IMR-90 (cell line): ENCODE data around the gene MARK4. TPM values are rescaled to one million over a fixed set of nuclear protein-coding genes. Genes with fewer than 3 reads are reported as not detected.

Experiments used
- ATAC-seq: fragments of 200-7000 bp; cut with Tn5 transposase; 2 replicates; pipeline ENCODE4 v1.9.1; 2020; ENCODE audit warnings: low read depth, mild to moderate bottlenecking, moderate library complexity
- BruUV-seq: library from RNA; stranded (reverse); fragments of 400-500 nt; replicated peaks from 2 replicates; lab custom pipeline; 2021; lab: Mats Ljungman, UMichigan
- CTCF ChIA-PET: fragments of 300-600 bp; formaldehyde crosslinking; extraction: SDS; loops from one replicate; lab custom pipeline; 2021; ENCODE audit warnings: antibody characterized with exemption; lab: Yijun Ruan, JAX
- POLR2A ChIA-PET: fragments of 300-600 bp; sonication (Branson Sonifier 250); formaldehyde crosslinking; loops from one replicate; lab custom pipeline; 2022; ENCODE audit warnings: antibody characterized with exemption; ENCODE audit not compliant: unreplicated experiment; lab: Charles Lee
- DNase-seq: peaks from one replicate; pipeline ENCODE4 v3.0.0; 2013
- H2AFZ ChIP-seq: replicated peaks from 2 replicates; pipeline ENCODE3; 2013; ENCODE audit warnings: low read length, mild to moderate bottlenecking; ENCODE audit not compliant: poor library complexity
- H2AK5ac ChIP-seq: 2 replicates; pipeline ENCODE4 v1.6.1; 2013; ENCODE audit warnings: low read depth, low read length, inconsistent platforms
- H2AK9ac ChIP-seq: replicated peaks from 2 replicates; pipeline ENCODE3; 2013; ENCODE audit warnings: mild to moderate bottlenecking, low read depth, low read length, moderate library complexity; ENCODE audit not compliant: poor library complexity
- H2BK120ac ChIP-seq: 2 replicates; pipeline ENCODE4 v1.6.1; 2013; ENCODE audit warnings: low read depth, low read length, inconsistent platforms
- H2BK15ac ChIP-seq: 3 replicates; pipeline ENCODE4 v1.6.1; 2013; ENCODE audit warnings: low read depth, low read length, inconsistent platforms
- H2BK20ac ChIP-seq: 2 replicates; pipeline ENCODE4 v1.6.1; 2013; ENCODE audit warnings: low read depth, mild to moderate bottlenecking, inconsistent platforms, low read length, moderate library complexity
- H2BK5ac ChIP-seq: 2 replicates; pipeline ENCODE4 v1.6.1; 2013; ENCODE audit warnings: mild to moderate bottlenecking, low read depth, low read length, inconsistent platforms; ENCODE audit not compliant: poor library complexity, severe bottlenecking
- H3K14ac ChIP-seq: replicated peaks from 2 replicates; pipeline ENCODE4 v1.6.1; 2013; ENCODE audit warnings: low read depth, low read length, inconsistent platforms
- H3K18ac ChIP-seq: 2 replicates; pipeline ENCODE4 v1.6.1; 2013; ENCODE audit warnings: low read depth, low read length, control low read depth
- H3K23ac ChIP-seq: 2 replicates; pipeline ENCODE4 v1.6.1; 2013; ENCODE audit warnings: low read depth, low read length, inconsistent platforms
- H3K27ac ChIP-seq: 2 replicates; pipeline ENCODE4 v1.5.1; 2013; ENCODE audit warnings: mild to moderate bottlenecking, control low read depth, low read length; ENCODE audit not compliant: insufficient read depth
- H3K27me3 ChIP-seq: 2 replicates; pipeline ENCODE4 v1.6.1; 2013; ENCODE audit warnings: low read length; ENCODE audit not compliant: control insufficient read depth, insufficient read depth
- H3K36me3 ChIP-seq: 2 replicates; pipeline ENCODE4 v1.6.1; 2013; ENCODE audit warnings: low read length, mixed read lengths; ENCODE audit not compliant: control insufficient read depth, insufficient read depth
- H3K4ac ChIP-seq: 2 replicates; pipeline ENCODE4 v1.6.1; 2013; ENCODE audit warnings: low read depth, low read length, inconsistent platforms
- H3K4me1 ChIP-seq: 2 replicates; pipeline ENCODE4 v1.6.1; 2013; ENCODE audit warnings: low read length, mixed read lengths; ENCODE audit not compliant: control insufficient read depth, insufficient read depth
- H3K4me2 ChIP-seq: 2 replicates; pipeline ENCODE4 v1.6.1; 2013; ENCODE audit warnings: low read depth, mild to moderate bottlenecking, control low read depth, low read length, moderate library complexity
- H3K4me3 ChIP-seq: 2 replicates; pipeline ENCODE4 v1.5.1; 2013; ENCODE audit warnings: low read depth, mild to moderate bottlenecking, control low read depth, low read length, moderate library complexity; ENCODE audit not compliant: insufficient read depth
- H3K56ac ChIP-seq: 2 replicates; pipeline ENCODE4 v1.6.1; 2013; ENCODE audit warnings: low read length, inconsistent platforms; ENCODE audit not compliant: insufficient read depth; ENCODE audit errors: extremely low read depth
- H3K79me1 ChIP-seq, 2 experiments: 2 replicates each; pipeline ENCODE4 v1.6.1; 2013; ENCODE audit warnings: low read length in 2 of 2, inconsistent platforms in 1 of 2, low read depth in 1 of 2
- H3K9ac ChIP-seq: 2 replicates; pipeline ENCODE4 v1.6.1; 2013; ENCODE audit warnings: low read depth, low read length, control low read depth
- H3K9me1 ChIP-seq: 2 replicates; pipeline ENCODE4 v1.6.1; 2013; ENCODE audit warnings: low read length, inconsistent platforms; ENCODE audit not compliant: insufficient read depth
- H3K9me3 ChIP-seq: 2 replicates; pipeline ENCODE4 v1.6.1; 2013; ENCODE audit warnings: low read length; ENCODE audit not compliant: control insufficient read depth, insufficient read depth
- H4K20me1 ChIP-seq: 2 replicates; pipeline ENCODE4 v1.6.1; 2013; ENCODE audit warnings: low read length, inconsistent platforms; ENCODE audit not compliant: insufficient read depth
- H4K5ac ChIP-seq: 2 replicates; pipeline ENCODE4 v1.6.1; 2013; ENCODE audit warnings: mild to moderate bottlenecking, low read depth, low read length, control low read depth
- H4K8ac ChIP-seq, 2 experiments: 2 replicates each; pipeline ENCODE4 v1.6.1; 2013; ENCODE audit warnings: low read depth in 2 of 2, low read length in 2 of 2, control low read depth in 1 of 2, inconsistent platforms in 1 of 2
- H4K91ac ChIP-seq: 2 replicates; pipeline ENCODE4 v1.6.1; 2013; ENCODE audit warnings: low read depth, low read length, inconsistent platforms; ENCODE audit not compliant: insufficient read depth
- CEBPB ChIP-seq: IDR thresholded peaks from 2 replicates; pipeline ENCODE4 v1.6.1; 2012; ENCODE audit warnings: low read depth, low read length, improper control_type of control experiment
- CTCF ChIP-seq: conservative IDR thresholded peaks from 2 replicates; pipeline ENCODE4 v1.5.1; 2012; ENCODE audit warnings: mild to moderate bottlenecking, low read depth, low read length, improper control_type of control experiment
- ELK1 ChIP-seq: fragments of 150-350 bp; IDR thresholded peaks from 2 replicates; pipeline ENCODE4 v1.6.1; 2016; ENCODE audit warnings: low read depth, mild to moderate bottlenecking, low read length, moderate library complexity, borderline replicate concordance
- FOS ChIP-seq: fragments of 150-350 bp; IDR thresholded peaks from 2 replicates; pipeline ENCODE4 v1.6.1; 2016; ENCODE audit warnings: low read depth, low read length
- MAFK ChIP-seq: IDR thresholded peaks from 2 replicates; pipeline ENCODE4 v1.6.1; 2012; ENCODE audit warnings: low read depth, low read length, improper control_type of control experiment
- MAZ ChIP-seq: IDR thresholded peaks from 2 replicates; pipeline ENCODE4 v1.6.1; 2012; ENCODE audit warnings: low read depth, mild to moderate bottlenecking, low read length, improper control_type of control experiment, moderate library complexity, borderline replicate concordance
- MXI1 ChIP-seq: IDR thresholded peaks from 2 replicates; pipeline ENCODE4 v1.6.1; 2012; ENCODE audit warnings: low read depth, mild to moderate bottlenecking, low read length, moderate library complexity, borderline replicate concordance
- NFE2L2 ChIP-seq: fragments of 150-350 bp; IDR thresholded peaks from 2 replicates; pipeline ENCODE4 v1.6.1; 2016; ENCODE audit warnings: low read depth, mild to moderate bottlenecking, low read length
- POLR2A ChIP-seq: IDR thresholded peaks from 2 replicates; pipeline ENCODE4 v1.6.1; 2012; ENCODE audit warnings: mild to moderate bottlenecking, low read depth, low read length
- RAD21 ChIP-seq: IDR thresholded peaks from 2 replicates; pipeline ENCODE4 v1.6.1; 2012; ENCODE audit warnings: low read length, improper control_type of control experiment
- RFX5 ChIP-seq: IDR thresholded peaks from 2 replicates; pipeline ENCODE4 v1.8.0; 2012; ENCODE audit warnings: low read depth, mild to moderate bottlenecking, low read length, moderate library complexity
- SMC3 ChIP-seq: fragments of 150-350 bp; IDR thresholded peaks from 2 replicates; pipeline ENCODE4 v1.6.1; 2016; ENCODE audit warnings: low read depth, mild to moderate bottlenecking, antibody characterized with exemption, low read length, moderate library complexity
- WGBS, 2 experiments: methylation state at CpG; one replicate each; pipeline versions ENCODE4 v1.1.5 to v1.1.7; 2013; ENCODE audit warnings: missing lambda C conversion rate in 2 of 2; ENCODE audit not compliant: insufficient read length in 1 of 2; ENCODE audit errors: extremely low coverage in 2 of 2; 5-methylcytosine and 5-hydroxymethylcytosine counted together
- dilution Hi-C: fragments of 300-500 bp; cut with HindIII; formaldehyde crosslinking; loops from one replicate; pipeline ENCODE4 v1.14.3; 2018; ENCODE audit warnings: low sequenced_read_pairs; ENCODE audit not compliant: unreplicated experiment
- in situ Hi-C: fragments of 300-500 bp; cut with MboI; formaldehyde crosslinking; loops from 3 replicates; pipeline ENCODE4 v1.14.3; 2019; ENCODE audit warnings: low sequenced_read_pairs, inconsistent platforms, mixed read lengths
- intact Hi-C: fragments of 100-400 bp; cut with micrococcal nuclease; formaldehyde crosslinking; loops from 2 replicates; pipeline ENCODE4 v1.10.0; 2022
- polyA plus RNA-seq, 3 experiments: library from polyadenylated mRNA; depleted of rRNA; stranded (reverse); fragments of >200 nt; gene quantifications; 2 replicates each; pipeline ENCODE4 v1.2.3, GENCODE V29; 2012; ENCODE audit warnings: low replicate concordance in 1 of 3
- total RNA-seq: library from RNA; depleted of rRNA; stranded (reverse); fragments of >200 nt; gene quantifications from 2 replicates; pipeline ENCODE4 v1.2.3, GENCODE V29; 2012
- TF ChIP-seq, protein P1 (sequence below): fragments of 150-350 bp; IDR thresholded peaks from 2 replicates; pipeline ENCODE4 v1.6.1; 2017; ENCODE audit warnings: mild to moderate bottlenecking, antibody characterized with exemption, low read length, low read depth

The MARK4 gene
- total and polyA plus RNA-seq, 2 of the 4 experiments (the other 2 are of a cell fraction), result 11.3 to 20.7 TPM

GRCh38 chr19:45213031-45213430, 38.0 kb upstream of the MARK4 start:
- no peak for ATAC-seq
- Histone ChIP-seq H2BK15ac (no peak overlapping the region), H2BK5ac (no peak overlapping the region), H4K5ac (no peak overlapping the region), H3K18ac (no peak overlapping the region), H4K8ac (no peak overlapping the region), H3K23ac (no peak overlapping the region), H2AK9ac (no peak overlapping the region), H3K4ac (no peak overlapping the region), H3K9me1 (no peaks in the 10 kb centered on the region), H4K91ac (no peak overlapping the region), H3K14ac (no peak overlapping the region), H2AK5ac (no peak overlapping the region), H3K4me3 (no peak overlapping the region), H3K79me1 (no peaks in the 10 kb centered on the region), H3K4me2 (no peak overlapping the region), H3K4me1 (peaks cover 3% of the 10 kb centered on the region; the same call in 1 of the 2 replicates), H2BK20ac (no peak overlapping the region), H3K9me3 (no peaks in the 10 kb centered on the region), H2AFZ (no peak overlapping the region), H4K20me1 (no peaks in the 10 kb centered on the region), H2BK120ac (no peak overlapping the region), H3K27me3 (peaks cover 50% of the 10 kb centered on the region), H3K36me3 (no peaks in the 10 kb centered on the region), H3K27ac (no peak overlapping the region), H3K56ac (no peak overlapping the region), H3K9ac (no peak overlapping the region)
- DNase-seq, result no peak
- intact Hi-C loops (no loop called here), dilution Hi-C loops (no loop called here), in situ Hi-C loops (no loop called here)
- POLR2A ChIA-PET, result no interaction called here
- TF ChIP-seq SMC3 (no peak), CEBPB (no peak), MAZ (no peak), POLR2A (no peak), RFX5 (no peak), CTCF (no peak), MAFK (no peak), NFE2L2 (no peak), ELK1 (no peak), FOS (no peak), RAD21 (no peak), MXI1 (no peak)
- TF ChIP-seq, protein P1, sequence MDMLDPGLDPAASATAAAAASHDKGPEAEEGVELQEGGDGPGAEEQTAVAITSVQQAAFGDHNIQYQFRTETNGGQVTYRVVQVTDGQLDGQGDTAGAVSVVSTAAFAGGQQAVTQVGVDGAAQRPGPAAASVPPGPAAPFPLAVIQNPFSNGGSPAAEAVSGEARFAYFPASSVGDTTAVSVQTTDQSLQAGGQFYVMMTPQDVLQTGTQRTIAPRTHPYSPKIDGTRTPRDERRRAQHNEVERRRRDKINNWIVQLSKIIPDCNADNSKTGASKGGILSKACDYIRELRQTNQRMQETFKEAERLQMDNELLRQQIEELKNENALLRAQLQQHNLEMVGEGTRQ, result no peak
- no TSS peak for BruUV-seq
- CTCF ChIA-PET, result no interaction called here
- WGBS, 2 experiments, result 66% methylated on average over 11 of the region's 23 CpGs; no CpG with 5 or more reads in 1 of the 2 experiments
